Measurements from ENCODE around the gene GTF2H2.
"Not testable (repeated sequence)": the region's sequence is repeated elsewhere in the genome, so short reads cannot be mapped to it uniquely, and the experiment has no call there.

GTF2H2 gene

DNA sequence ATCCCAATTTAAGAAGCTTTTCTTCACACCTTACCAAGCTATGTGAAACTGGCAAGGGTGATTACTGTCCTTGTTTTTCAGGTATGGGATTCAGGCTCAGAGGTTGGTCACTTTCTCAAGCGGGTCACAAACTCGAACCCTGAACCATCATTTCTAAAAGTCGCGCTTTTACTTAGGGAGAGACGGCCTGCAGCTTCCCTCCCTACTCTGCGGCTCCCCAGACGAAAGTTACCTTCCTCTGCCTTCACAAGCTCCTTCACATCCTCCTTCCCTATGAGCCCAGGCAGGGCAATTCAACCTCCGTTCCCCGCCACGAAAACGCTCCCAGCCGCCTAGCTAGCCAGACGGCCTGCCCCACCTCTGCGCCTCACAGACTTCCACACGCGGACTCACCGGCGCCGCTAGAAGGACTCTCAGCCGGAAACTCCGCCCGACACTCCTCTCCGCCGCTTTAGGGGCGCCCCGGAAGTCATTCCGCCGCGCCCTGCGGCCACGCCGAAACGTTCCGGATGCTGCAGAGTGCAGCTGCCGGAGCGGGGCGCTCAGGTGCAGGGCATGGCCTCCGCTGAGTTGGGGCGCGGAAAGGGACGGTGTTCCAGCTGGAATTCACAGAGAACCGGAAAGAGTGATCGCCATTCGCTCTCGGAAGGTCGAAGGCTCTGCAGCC, at the start of gene GTF2H2:
GTF2H2 (minus strand) TSS at position 415 of the 667 bp plus-strand sequence. CDS start 4,913 bp downstream, outside the sequence.
- not testable (repeated sequence) for DNase-seq (ENCODE audit: extremely low read depth in 1 of 2, low read depth in 1 of 2)

DNA sequence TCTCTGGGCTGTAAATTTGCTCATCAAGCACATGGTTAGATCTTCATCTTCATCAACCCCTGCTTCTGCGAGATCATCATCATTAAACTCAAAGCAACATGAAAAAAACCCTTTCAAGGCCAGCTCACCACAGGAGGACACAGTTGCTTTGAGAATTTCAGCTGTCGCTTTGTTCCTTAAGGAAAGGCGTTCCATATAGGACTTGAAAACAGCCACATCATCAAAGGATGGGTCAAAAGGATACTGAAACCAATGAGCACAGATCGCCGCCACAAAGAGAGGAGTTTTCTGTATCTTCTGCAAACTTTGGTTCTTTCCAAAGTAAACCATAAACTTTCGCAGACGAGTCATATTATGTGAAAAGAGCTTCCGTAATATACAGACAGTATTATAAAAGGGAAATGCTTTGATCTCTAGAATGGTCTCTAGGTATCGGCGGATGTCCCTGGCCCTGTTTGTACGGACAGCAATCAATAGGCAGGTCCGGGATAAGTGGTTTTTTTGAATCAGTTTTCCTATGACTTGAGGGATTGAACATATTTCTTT, 42.3 kb upstream of the GTF2H2 start:
- DNase-seq (ENCODE audit: extremely low read depth in 1 of 2, low read depth in 1 of 2) = not testable (repeated sequence)

GRCh38 chr5:71099996-71100395, 32.5 kb upstream of the GTF2H2 start:
- DNase-seq (ENCODE audit: extremely low read depth in 1 of 2, low read depth in 1 of 2) = not testable (repeated sequence)

DNA sequence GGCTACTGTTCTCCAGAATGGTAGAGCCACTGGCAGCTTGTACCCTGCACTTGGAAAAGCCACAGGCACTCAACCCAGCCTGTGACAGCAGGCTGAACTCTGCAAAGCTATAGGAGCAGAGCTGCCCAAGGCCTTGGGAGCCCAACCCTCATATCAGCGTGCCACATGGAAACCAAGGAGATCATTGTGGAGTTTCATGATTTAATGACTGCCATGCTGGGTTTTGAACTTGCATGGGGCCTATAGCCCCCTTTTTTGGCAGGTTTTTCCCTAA, 30.4 kb upstream of the GTF2H2 start:
- not testable (repeated sequence) for DNase-seq (ENCODE audit: extremely low read depth in 1 of 2, low read depth in 1 of 2)

- not testable (repeated sequence) for DNase-seq (ENCODE audit: extremely low read depth in 1 of 2, low read depth in 1 of 2)
Observed at GRCh38 chr5:71097173-71097929, 29.9 kb upstream of the GTF2H2 start.

- not testable (repeated sequence) for DNase-seq (ENCODE audit: extremely low read depth in 1 of 2, low read depth in 1 of 2)
Observed at GRCh38 chr5:71089773-71090172, 22.3 kb upstream of the GTF2H2 start.

DNA sequence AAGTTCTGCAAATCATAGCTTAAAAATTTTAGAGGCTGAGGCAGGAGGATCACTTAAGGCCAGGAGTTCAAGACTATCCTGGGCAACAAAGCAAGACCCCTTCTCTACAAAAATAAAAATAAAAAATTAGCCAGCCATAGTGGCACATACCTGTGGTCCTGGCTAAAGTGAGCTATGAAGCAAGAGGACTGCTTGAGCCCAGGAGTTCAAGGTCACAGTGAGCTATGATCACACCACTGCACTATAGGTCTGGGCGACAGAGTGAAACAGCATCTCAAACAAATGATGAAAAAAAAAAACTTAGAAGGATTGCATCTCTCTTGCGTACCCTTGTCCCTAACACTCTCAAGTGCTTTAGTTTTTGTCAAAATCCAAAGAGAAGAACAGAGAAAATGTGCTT, 21.3 kb upstream of the GTF2H2 start:
- DNase-seq (ENCODE audit: extremely low read depth in 1 of 2, low read depth in 1 of 2) = not testable (repeated sequence)

GRCh38 chr5:71086145-71086544, 18.7 kb upstream of the GTF2H2 start:
- DNase-seq (ENCODE audit: extremely low read depth in 1 of 2, low read depth in 1 of 2) = not testable (repeated sequence)

- not testable (repeated sequence) for DNase-seq (ENCODE audit: extremely low read depth in 1 of 2, low read depth in 1 of 2)
Observed at GRCh38 chr5:71084280-71085063, 17.0 kb upstream of the GTF2H2 start.

DNA sequence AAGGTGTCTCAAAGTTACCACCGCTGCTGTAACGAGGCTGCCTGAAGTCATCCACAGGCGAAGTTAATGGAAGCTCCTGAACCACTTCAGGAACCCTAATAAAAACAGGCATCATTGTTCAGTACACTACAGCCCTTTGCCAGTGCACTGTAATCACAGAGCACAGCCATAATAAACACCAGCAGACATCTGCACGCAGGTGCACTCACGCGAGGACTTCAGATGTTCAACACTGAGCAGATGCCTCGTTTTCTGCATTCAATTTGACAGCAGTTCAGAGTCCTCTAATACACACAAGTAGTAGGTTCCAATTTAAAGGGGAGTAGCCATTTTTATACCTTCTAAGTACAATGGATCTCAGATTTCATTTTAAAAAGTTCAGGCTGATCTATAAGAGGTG, 15.4 kb upstream of the GTF2H2 start:
- not testable (repeated sequence) for DNase-seq (ENCODE audit: extremely low read depth in 1 of 2, low read depth in 1 of 2)

- not testable (repeated sequence) for DNase-seq (ENCODE audit: extremely low read depth in 1 of 2, low read depth in 1 of 2)
Observed at GRCh38 chr5:71082340-71082739, 14.9 kb upstream of the GTF2H2 start.

- not testable (repeated sequence) for DNase-seq (ENCODE audit: extremely low read depth in 1 of 2, low read depth in 1 of 2)
Observed at GRCh38 chr5:71061322-71061721, 6.2 kb downstream of the GTF2H2 start.

GRCh38 chr5:71059426-71059825, 8.1 kb downstream of the GTF2H2 start:
- DNase-seq (ENCODE audit: extremely low read depth in 1 of 2, low read depth in 1 of 2) = not testable (repeated sequence)

DNA sequence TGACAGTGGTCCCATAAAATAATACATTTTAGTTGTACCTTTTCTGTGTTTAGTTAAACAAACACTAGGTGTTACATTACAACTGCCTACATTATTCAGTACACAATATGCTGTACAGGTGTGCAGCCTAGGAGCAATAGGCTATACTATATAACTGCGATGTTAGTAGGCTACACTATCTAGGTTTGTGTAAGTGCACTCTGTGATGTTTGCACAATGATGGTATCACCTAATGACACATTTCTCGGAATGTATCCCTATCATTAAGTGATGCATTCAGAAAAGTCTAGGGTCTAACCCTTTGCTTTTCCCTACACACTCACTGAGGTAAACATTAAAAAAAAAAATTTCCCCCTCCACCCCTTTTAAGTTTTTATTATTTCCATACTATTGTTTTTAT, 22.7 kb downstream of the GTF2H2 start:
- not testable (repeated sequence) for DNase-seq (ENCODE audit: extremely low read depth in 1 of 2, low read depth in 1 of 2)

- DNase-seq (ENCODE audit: extremely low read depth in 1 of 2, low read depth in 1 of 2) = not testable (repeated sequence)
Observed at GRCh38 chr5:71044128-71044527, 23.3 kb downstream of the GTF2H2 start.

GRCh38 chr5:71031046-71031776, 36.3 kb downstream of the GTF2H2 start:
- not testable (repeated sequence) for DNase-seq (ENCODE audit: extremely low read depth in 1 of 2, low read depth in 1 of 2)

DNA sequence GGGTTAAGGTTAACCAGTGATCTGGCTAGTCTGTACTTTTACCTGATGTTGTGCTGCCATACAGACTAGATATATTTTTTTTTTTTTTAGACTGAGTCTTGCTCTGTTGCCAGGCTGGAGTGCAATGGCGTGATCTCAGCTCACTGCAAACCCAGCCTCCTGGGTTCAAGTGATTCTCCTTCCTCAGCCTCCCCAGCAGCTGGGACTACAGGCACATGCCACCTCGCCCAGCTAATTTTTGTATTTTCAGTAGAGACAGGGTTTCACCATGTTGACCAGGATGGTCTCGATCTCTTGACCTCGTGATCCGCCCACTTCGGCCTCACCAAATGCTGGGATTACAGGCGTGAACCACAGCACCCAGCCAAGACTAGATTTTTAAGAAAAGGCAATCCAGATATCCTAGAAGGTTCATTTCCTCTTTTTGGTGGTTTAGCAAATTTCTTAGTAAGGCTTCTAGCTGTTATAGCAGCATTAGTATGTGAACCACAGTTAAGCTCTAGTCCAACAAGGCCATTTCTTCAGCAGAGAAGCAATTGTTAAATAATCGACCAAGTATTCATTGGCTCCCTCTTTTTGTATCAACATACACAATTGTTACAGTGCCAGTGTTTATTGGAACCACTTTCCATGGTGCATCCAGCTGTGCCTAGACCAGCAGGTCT, 42.1 kb downstream of the GTF2H2 start, which contains the start of gene NAIP:
NAIP (minus strand) TSS at position 51 of the 665 bp plus-strand sequence. CDS start 12,424 bp downstream, outside the sequence.
- not testable (repeated sequence) for DNase-seq (ENCODE audit: extremely low read depth in 1 of 2, low read depth in 1 of 2)

DNA sequence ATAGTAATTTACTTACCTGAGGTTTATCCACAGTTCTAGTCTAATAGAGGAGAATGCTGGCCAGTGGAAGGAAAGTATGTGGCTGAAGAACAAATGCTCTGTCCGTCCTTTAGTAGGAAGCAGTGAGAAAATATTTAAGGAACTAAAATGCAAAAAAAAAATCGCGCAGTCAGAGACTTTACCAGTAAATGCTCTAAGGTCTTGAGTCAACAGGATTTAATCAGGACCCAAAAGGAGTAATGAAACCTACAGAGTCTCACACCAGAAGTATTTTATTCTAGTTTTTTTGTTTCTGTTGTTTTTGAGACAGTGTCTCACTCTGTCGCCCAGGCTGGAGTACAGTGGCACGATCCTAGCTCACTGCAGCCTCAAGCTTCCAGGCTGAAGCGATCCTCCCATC, 46.8 kb downstream of the GTF2H2 start:
- DNase-seq (ENCODE audit: extremely low read depth in 1 of 2, low read depth in 1 of 2) = not testable (repeated sequence)

- not testable (repeated sequence) for DNase-seq (ENCODE audit: extremely low read depth in 1 of 2, low read depth in 1 of 2)
Observed at GRCh38 chr5:71018376-71019005, 49.0 kb downstream of the GTF2H2 start.

Measured in activated CD8-positive, alpha-beta memory T cell treated with anti-CD3 and anti-CD28 coated beads for 1 hour (primary cell).